ENCODE results near the gene RFTN2. TPM values are rescaled to one million over a fixed set of nuclear protein-coding genes. Genes with fewer than 3 reads are reported as not detected.
"Not testable (repeated sequence)": the region's sequence is repeated elsewhere in the genome, so short reads cannot be mapped to it uniquely, and the experiment has no call there.

The RFTN2 gene
- total RNA-seq, 1 donor from 2014 or later = 5.7 TPM

DNA sequence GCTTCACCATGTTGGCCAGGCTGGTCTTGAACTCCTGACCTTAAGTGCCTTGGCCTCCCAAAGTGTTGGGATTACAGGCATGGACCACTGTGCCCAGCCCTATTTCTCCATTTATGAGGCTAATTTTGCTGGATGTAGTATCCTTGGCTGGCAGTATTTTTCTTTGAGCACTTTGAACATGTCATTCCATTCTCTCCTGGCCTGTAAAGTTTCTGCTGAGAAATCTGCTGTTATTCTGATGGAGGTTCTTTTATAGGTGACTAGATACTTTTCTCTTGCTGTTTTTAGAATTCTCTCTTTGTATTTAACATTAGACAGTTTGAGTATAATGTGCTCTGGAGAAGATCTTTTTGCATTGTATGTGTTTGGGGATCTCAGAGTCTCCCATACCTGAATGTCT is 9.1 kb downstream of the RFTN2 start:
- H3K4me3 Mint-ChIP-seq (ENCODE audit: low read depth) = no peak overlapping the region
- TF ChIP-seq, protein P1, sequence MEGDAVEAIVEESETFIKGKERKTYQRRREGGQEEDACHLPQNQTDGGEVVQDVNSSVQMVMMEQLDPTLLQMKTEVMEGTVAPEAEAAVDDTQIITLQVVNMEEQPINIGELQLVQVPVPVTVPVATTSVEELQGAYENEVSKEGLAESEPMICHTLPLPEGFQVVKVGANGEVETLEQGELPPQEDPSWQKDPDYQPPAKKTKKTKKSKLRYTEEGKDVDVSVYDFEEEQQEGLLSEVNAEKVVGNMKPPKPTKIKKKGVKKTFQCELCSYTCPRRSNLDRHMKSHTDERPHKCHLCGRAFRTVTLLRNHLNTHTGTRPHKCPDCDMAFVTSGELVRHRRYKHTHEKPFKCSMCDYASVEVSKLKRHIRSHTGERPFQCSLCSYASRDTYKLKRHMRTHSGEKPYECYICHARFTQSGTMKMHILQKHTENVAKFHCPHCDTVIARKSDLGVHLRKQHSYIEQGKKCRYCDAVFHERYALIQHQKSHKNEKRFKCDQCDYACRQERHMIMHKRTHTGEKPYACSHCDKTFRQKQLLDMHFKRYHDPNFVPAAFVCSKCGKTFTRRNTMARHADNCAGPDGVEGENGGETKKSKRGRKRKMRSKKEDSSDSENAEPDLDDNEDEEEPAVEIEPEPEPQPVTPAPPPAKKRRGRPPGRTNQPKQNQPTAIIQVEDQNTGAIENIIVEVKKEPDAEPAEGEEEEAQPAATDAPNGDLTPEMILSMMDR (IDR thresholded peaks at IDR 0.05; ENCODE audit: unreplicated experiment) = no peak
- H3K27me3 Mint-ChIP-seq = no peaks in the 10 kb centered on the region
- H3K4me1 Mint-ChIP-seq (ENCODE audit: low read depth) = no peaks in the 10 kb centered on the region
- DNase-seq (ENCODE audit: low spot score, unreplicated experiment) = no peak
- H3K27ac Mint-ChIP-seq = no peak overlapping the region
- peaks cover 27% of the 10 kb centered on the region for H3K9me3 Mint-ChIP-seq (ENCODE audit: low read depth)
- peaks cover 7% of the 10 kb centered on the region for H3K36me3 Mint-ChIP-seq (ENCODE audit: insufficient read depth)

DNA sequence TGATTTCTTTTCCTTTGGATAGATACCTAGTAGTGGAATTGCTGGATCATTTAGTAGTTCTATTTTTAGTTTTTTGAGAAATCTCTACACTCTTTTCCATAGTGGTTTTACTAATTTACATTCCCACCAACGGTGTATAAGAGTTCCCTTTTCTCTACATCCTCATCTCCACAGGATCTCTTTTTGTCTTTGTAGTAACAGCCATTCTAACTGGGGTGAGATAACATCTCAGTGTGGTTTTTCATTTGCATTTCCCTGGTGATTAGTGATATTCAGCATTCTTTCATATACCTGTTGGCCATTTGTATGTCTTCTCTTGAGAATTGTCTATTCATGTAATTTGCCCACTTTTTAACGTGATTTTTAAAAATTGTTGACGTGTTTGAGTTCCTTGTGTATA is 13.8 kb downstream of the RFTN2 start:
- Mint-ChIP-seq H3K27me3 (no peaks in the 10 kb centered on the region), H3K9me3 (ENCODE audit: low read depth) (peaks cover 20% of the 10 kb centered on the region), H3K4me3 (ENCODE audit: low read depth) (no peak overlapping the region), H3K27ac (no peak overlapping the region), H3K36me3 (ENCODE audit: insufficient read depth) (peaks cover 5% of the 10 kb centered on the region), H3K4me1 (ENCODE audit: low read depth) (peaks cover 7% of the 10 kb centered on the region)
- DNase-seq (ENCODE audit: low spot score, unreplicated experiment) = no peak
- TF ChIP-seq, protein P1 (IDR thresholded peaks at IDR 0.05; ENCODE audit: unreplicated experiment) = no peak

DNA sequence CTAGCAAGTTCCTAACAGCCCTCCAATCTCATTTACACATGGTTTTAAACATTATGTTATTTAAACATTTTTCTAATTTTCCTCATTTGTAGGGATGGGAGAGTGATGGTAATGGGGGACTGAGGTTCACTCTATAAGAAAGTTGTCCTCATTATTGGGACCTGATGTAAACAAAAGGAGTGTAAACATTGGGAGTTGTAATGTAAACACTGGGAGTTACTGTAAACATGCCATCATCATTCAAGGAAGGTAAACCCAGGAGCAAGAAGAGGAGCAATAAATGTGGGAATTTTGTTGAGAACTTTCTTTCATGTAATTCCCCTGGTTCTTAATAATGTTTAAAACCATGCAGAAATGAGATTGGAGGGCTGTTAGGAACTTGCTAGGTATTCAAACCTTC is 17.8 kb downstream of the RFTN2 start:
- H3K36me3 Mint-ChIP-seq (ENCODE audit: insufficient read depth) = no peaks in the 10 kb centered on the region
- TF ChIP-seq, protein P1 (IDR thresholded peaks at IDR 0.05; ENCODE audit: unreplicated experiment) = no peak
- H3K27ac Mint-ChIP-seq = peak overlapping the region; percentile 2
- peaks cover 5% of the 10 kb centered on the region for H3K9me3 Mint-ChIP-seq (ENCODE audit: low read depth)
- H3K4me3 Mint-ChIP-seq (ENCODE audit: low read depth) = no peak overlapping the region
- DNase-seq (ENCODE audit: low spot score, unreplicated experiment) = no peak
- H3K27me3 Mint-ChIP-seq = no peaks in the 10 kb centered on the region
- peaks cover 7% of the 10 kb centered on the region for H3K4me1 Mint-ChIP-seq (ENCODE audit: low read depth)

DNA sequence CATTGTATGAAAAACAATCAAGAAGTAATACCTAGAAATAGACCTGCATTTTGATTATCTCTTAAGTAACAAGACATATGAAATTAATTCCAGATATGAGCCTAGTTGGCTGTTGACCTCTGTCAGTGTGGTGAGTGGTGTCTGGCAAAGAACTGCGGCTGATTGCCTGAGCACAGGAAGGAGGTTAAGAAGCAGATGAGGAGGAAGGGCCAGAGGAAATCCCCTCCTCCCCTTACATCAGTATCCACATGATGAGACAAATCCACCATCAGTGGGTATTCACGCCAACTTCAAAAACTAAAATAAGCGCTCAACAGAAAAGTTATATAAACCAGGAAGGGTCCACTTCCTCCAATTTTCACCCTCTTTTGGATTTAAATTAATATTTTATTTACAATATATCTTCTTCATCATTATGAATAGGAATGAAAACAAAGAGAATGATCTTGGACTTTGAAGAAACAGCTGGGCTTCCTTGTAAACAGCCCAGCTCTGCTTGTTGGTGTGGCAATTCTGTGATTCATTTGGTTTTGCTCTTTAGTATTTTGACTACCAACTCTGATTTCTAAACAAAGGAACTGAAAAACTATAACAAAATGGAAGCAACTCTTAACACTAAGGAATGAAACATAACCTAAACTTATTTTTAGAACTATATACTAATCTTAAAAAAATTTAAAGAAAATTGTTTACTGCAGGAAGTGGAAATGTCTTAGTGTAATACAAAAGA is 27.3 kb downstream of the RFTN2 start:
- TF ChIP-seq, protein P1 (IDR thresholded peaks at IDR 0.05; ENCODE audit: unreplicated experiment) = no peak
- no peak overlapping the region for H3K27ac Mint-ChIP-seq
- no peaks in the 10 kb centered on the region for H3K27me3 Mint-ChIP-seq
- no peak for DNase-seq (ENCODE audit: low spot score, unreplicated experiment)
- no peaks in the 10 kb centered on the region for H3K36me3 Mint-ChIP-seq (ENCODE audit: insufficient read depth)
- no peaks in the 10 kb centered on the region for H3K4me1 Mint-ChIP-seq (ENCODE audit: low read depth)
- H3K9me3 Mint-ChIP-seq (ENCODE audit: low read depth) = no peaks in the 10 kb centered on the region
- H3K4me3 Mint-ChIP-seq (ENCODE audit: low read depth) = no peak overlapping the region

DNA sequence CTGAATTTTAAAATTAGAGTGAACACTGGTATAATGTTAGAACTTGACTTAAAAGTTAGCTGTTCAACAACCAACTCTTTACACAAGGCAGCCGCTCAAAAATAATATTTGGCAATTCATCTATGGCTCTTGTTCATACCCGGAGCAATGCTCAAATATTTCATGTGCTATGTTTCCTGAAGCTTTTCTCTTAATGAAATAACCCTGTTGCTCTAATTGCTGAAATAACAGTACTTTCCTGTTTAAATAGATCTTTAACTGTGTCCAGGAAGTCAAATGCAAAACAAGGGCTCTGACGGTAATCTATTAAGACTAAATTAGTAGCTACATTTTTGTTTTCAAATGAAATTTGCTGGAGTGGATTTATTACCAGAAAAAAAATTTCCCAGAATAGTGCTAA is 33.7 kb downstream of the RFTN2 start:
- TF ChIP-seq, protein P1 (IDR thresholded peaks at IDR 0.05; ENCODE audit: unreplicated experiment) = no peak
- H3K36me3 Mint-ChIP-seq (ENCODE audit: insufficient read depth) = peaks cover 6% of the 10 kb centered on the region
- no peak overlapping the region for H3K4me3 Mint-ChIP-seq (ENCODE audit: low read depth)
- H3K27ac Mint-ChIP-seq = no peak overlapping the region
- H3K27me3 Mint-ChIP-seq = no peaks in the 10 kb centered on the region
- peaks cover 4% of the 10 kb centered on the region for H3K9me3 Mint-ChIP-seq (ENCODE audit: low read depth)
- no peak for DNase-seq (ENCODE audit: low spot score, unreplicated experiment)
- H3K4me1 Mint-ChIP-seq (ENCODE audit: low read depth) = no peaks in the 10 kb centered on the region

DNA sequence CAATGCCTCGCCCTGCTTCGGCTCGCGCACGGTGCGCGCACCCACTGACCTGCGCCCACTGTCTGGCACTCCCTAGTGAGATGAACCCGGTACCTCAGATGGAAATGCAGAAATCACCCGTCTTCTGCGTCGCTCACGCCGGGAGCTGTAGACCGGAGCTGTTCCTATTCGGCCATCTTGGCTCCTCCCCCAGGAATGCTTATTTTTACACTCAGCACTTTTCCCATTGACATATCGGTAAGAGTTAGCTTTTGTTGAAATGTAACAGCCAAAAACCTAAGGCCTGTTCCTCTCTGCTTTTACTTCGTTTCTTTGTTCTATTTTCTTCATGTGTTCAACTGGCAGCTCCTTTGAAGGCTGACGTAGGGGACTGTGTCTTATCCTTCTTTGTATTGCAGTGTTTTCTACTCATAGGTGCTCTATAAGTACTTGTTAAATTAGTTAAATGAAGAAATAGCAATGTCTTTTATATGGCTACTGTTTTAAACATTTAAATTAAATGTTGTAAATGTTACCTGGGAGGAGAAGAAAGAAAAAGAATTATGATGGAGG is 34.7 kb downstream of the RFTN2 start:
- not testable (repeated sequence) for H3K4me3 Mint-ChIP-seq (ENCODE audit: low read depth); DNase-seq (ENCODE audit: low spot score, unreplicated experiment); H3K27me3 Mint-ChIP-seq; H3K9me3 Mint-ChIP-seq (ENCODE audit: low read depth); H3K36me3 Mint-ChIP-seq (ENCODE audit: insufficient read depth); H3K4me1 Mint-ChIP-seq (ENCODE audit: low read depth); H3K27ac Mint-ChIP-seq

Data from progenitor cell of endocrine pancreas (in vitro differentiated cells).